Measurements from ENCODE around the gene CAPRIN2. TPM values are rescaled to one million over a fixed set of nuclear protein-coding genes. Genes with fewer than 3 reads are reported as not detected.

The CAPRIN2 gene
- total RNA-seq, 1 donor from 2014 or later = 23.7 TPM

DNA sequence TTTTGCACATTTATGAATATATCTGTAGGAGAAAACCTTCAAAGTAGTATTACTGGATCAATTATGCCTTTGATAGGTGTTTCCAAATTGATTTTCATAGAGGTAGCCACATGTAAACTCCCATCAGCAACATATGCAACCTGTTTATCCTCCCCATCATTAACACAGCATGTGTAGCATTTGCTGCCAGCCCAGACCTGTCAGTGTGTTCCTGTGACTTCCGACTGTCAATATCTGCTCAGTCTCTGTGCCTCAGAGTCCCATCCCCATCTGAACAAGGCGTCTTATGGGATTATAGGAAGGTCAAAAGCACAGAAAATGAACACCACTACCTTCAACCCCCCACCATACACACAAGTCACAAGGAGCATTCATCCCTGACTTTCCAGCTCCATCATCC, 9.5 kb upstream of the CAPRIN2 start:
- no peaks in the 10 kb centered on the region for H3K36me3 Mint-ChIP-seq (ENCODE audit: low read depth)
- no peak overlapping the region for H3K4me3 Mint-ChIP-seq (ENCODE audit: unreplicated experiment)
- DNase-seq (ENCODE audit: low spot score) = no peak
- H3K4me1 Mint-ChIP-seq (ENCODE audit: low read depth) = no peaks in the 10 kb centered on the region
- H3K27ac Mint-ChIP-seq (ENCODE audit: unreplicated experiment) = no peak overlapping the region
- H3K9me3 Mint-ChIP-seq (ENCODE audit: low read depth) = no peaks in the 10 kb centered on the region
- H3K27me3 Mint-ChIP-seq (ENCODE audit: low read depth) = no peaks in the 10 kb centered on the region
- no peak for TF ChIP-seq CTCF (IDR thresholded peaks at IDR 0.05)

DNA sequence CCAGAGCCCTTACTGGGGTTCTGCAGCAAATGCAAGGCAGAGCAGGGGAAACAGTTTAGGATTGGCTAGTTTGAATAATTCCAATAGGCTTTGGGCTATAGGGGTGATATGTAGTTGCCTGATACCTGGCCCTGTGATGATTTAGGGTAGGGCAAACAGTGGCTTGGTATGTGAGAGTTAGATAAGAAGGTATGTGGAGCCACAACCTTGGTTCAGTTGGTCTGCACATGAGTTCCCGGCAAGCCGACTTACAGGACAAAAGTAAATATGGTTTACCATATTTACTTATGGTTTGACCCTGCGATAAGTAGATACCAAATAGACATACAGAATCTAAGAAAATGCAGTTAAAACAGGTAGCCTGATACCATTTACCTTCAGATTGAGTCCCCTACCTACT, 8.3 kb upstream of the CAPRIN2 start:
- no peak for DNase-seq (ENCODE audit: low spot score)
- Mint-ChIP-seq H3K27me3 (ENCODE audit: low read depth) (no peaks in the 10 kb centered on the region), H3K27ac (ENCODE audit: unreplicated experiment) (no peak overlapping the region), H3K4me1 (ENCODE audit: low read depth) (no peaks in the 10 kb centered on the region), H3K36me3 (ENCODE audit: low read depth) (no peaks in the 10 kb centered on the region), H3K9me3 (ENCODE audit: low read depth) (no peaks in the 10 kb centered on the region), H3K4me3 (ENCODE audit: unreplicated experiment) (no peak overlapping the region)
- TF ChIP-seq CTCF (IDR thresholded peaks at IDR 0.05) = no peak

DNA sequence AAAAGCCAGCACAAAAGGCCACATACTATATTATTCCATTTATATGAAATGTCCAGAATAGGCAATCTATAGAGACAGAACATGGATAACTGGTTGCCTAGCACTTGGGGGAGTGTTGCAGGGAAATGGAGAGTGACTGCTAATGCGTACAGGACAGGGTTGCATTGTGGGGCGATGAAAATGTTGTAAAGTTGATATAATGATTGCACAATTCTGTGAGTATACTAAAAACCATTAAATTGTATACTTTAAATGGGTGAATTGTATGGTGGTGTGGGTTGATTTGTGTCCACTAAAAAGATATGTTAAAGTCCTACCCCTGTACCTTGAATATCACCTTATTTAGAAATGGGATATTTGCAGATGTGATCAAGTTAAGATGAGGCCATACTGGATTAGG, 7.0 kb upstream of the CAPRIN2 start:
- no peak for TF ChIP-seq CTCF (IDR thresholded peaks at IDR 0.05)
- no peaks in the 10 kb centered on the region for H3K27me3 Mint-ChIP-seq (ENCODE audit: low read depth)
- H3K4me1 Mint-ChIP-seq (ENCODE audit: low read depth) = no peaks in the 10 kb centered on the region
- H3K27ac Mint-ChIP-seq (ENCODE audit: unreplicated experiment) = no peak overlapping the region
- H3K4me3 Mint-ChIP-seq (ENCODE audit: unreplicated experiment) = no peak overlapping the region
- H3K9me3 Mint-ChIP-seq (ENCODE audit: low read depth) = no peaks in the 10 kb centered on the region
- H3K36me3 Mint-ChIP-seq (ENCODE audit: low read depth) = no peaks in the 10 kb centered on the region
- DNase-seq (ENCODE audit: low spot score) = no peak

DNA sequence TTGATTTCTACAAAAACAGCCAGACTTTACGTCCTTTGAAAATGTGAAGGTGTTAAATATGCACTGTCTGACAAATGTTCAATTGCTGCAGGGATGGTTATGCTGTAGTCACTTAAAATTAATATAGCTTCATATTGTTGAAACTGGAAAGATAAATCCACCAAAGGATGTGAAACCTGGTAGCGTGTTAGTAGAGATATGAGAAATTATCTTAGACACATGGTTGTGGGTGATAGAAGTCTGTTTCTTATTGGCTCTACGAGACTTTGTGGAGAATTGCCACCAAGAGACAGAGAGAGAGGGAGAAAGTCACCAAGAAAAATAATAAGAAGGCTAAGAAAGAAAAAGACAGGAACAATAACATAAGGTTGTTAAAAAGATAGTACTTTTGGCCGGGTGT, 2.6 kb upstream of the CAPRIN2 start:
- DNase-seq (ENCODE audit: low spot score) = no peak
- Mint-ChIP-seq H3K9me3 (ENCODE audit: low read depth) (no peaks in the 10 kb centered on the region), H3K27ac (ENCODE audit: unreplicated experiment) (no peak overlapping the region), H3K4me3 (ENCODE audit: unreplicated experiment) (no peak overlapping the region), H3K27me3 (ENCODE audit: low read depth) (no peaks in the 10 kb centered on the region), H3K4me1 (ENCODE audit: low read depth) (peaks cover 22% of the 10 kb centered on the region), H3K36me3 (ENCODE audit: low read depth) (no peaks in the 10 kb centered on the region)
- TF ChIP-seq CTCF (IDR thresholded peaks at IDR 0.05) = no peak

GRCh38 chr12:30756074-30756473, 1.3 kb upstream of the CAPRIN2 start:
- no peak overlapping the region for H3K4me3 Mint-ChIP-seq (ENCODE audit: unreplicated experiment)
- TF ChIP-seq CTCF (IDR thresholded peaks at IDR 0.05) = no peak
- no peak for DNase-seq (ENCODE audit: low spot score)
- peaks cover 27% of the 10 kb centered on the region for H3K4me1 Mint-ChIP-seq (ENCODE audit: low read depth)
- no peak overlapping the region for H3K27ac Mint-ChIP-seq (ENCODE audit: unreplicated experiment)
- no peaks in the 10 kb centered on the region for H3K27me3 Mint-ChIP-seq (ENCODE audit: low read depth)
- H3K36me3 Mint-ChIP-seq (ENCODE audit: low read depth) = no peaks in the 10 kb centered on the region
- H3K9me3 Mint-ChIP-seq (ENCODE audit: low read depth) = no peaks in the 10 kb centered on the region
